ENCODE results near the gene RGS14. TPM values are rescaled to one million over a fixed set of nuclear protein-coding genes. Genes with fewer than 3 reads are reported as not detected.
A peak's percentile ranks its signal among the peaks of the same experiment; 100 is the strongest.

Gene RGS14
- total RNA-seq, 2 donors from 2014 or later, result 9.1 to 10.1 TPM

DNA sequence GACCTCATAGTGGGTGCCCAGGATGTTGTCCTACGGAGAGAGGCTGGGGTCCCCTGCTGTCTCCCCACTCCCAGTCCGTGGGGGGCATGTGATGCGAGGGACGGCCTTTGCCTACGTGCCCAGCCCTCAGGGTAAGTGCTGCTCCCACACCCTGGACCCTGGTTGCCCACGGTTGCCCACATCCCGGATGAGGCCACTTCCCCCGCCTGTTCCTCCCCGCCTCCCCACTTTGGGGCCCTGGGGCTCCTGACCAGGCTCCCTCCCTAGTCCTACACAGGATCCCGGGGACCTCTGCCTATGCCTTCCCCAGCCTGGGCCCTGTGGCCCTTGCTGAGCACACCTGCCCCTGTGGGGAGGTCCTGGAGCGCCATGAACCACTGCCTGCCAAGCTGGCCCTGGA is 28.0 kb downstream of the RGS14 start:
- Histone ChIP-seq H3K4me1 (peaks cover 9% of the 10 kb centered on the region), H3K4me3 (no peak overlapping the region), H3K9me3 (no peaks in the 10 kb centered on the region), H3K36me3 (no peaks in the 10 kb centered on the region), H3K9ac (ENCODE audit: low read depth in 2 of 2, low read length in 2 of 2) (no peak overlapping the region), H3K27me3 (no peaks in the 10 kb centered on the region), H3K27ac (no peak overlapping the region)
- intact Hi-C loops (cut with DNase I), result loop anchor here (5.0 kb wide), 1 partner anchor 117 kb away; no protein-coding TSS in a partner anchor
- TF ChIP-seq, protein P1, sequence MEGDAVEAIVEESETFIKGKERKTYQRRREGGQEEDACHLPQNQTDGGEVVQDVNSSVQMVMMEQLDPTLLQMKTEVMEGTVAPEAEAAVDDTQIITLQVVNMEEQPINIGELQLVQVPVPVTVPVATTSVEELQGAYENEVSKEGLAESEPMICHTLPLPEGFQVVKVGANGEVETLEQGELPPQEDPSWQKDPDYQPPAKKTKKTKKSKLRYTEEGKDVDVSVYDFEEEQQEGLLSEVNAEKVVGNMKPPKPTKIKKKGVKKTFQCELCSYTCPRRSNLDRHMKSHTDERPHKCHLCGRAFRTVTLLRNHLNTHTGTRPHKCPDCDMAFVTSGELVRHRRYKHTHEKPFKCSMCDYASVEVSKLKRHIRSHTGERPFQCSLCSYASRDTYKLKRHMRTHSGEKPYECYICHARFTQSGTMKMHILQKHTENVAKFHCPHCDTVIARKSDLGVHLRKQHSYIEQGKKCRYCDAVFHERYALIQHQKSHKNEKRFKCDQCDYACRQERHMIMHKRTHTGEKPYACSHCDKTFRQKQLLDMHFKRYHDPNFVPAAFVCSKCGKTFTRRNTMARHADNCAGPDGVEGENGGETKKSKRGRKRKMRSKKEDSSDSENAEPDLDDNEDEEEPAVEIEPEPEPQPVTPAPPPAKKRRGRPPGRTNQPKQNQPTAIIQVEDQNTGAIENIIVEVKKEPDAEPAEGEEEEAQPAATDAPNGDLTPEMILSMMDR (IDR thresholded peaks at IDR 0.05), result no peak
- DNase-seq, result no peak

DNA sequence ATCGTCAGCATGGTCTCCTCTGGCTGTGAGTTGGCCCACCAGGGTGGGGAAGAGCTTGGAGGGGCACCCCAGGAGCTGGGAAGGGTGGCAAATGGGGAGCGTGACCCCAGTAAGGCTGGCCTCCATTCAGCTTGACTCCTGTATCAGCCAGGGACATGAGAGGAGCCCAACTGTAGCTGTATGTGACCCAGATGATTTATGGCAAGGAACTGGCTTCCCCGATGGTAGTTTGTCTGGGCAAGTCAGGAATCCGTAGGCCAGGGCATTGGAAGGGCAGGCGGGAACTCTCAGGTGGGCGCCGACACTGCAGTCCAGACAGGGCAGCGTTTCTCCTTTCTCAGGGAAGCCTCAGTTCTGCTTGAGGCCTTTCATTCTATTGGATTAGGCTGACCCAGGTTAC is 28.8 kb downstream of the RGS14 start:
- H3K27ac ChIP-seq, result no peak overlapping the region
- no peak for DNase-seq

DNA sequence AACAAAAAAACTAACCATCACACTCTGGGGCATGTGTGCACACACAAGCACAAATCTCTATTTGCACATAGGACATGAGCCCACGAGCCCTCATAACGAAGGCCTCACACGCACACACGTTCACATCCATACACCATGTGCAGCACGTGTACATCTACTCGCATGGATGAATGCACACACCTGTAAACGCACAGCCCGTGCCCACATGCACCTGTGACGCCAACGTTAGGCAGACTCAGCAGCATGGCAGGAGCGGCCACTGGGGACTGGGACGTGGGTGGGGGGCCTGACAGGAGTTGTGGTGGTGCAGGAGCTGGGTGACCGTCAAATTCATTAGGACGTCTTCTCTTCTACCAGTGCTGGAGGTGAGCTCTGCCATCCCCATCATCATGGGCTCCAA is 29.7 kb downstream of the RGS14 start:
- H3K4me3 ChIP-seq, result no peak overlapping the region
- no peak overlapping the region for H3K27ac ChIP-seq
- H3K9ac ChIP-seq (ENCODE audit: low read depth in 2 of 2, low read length in 2 of 2), result no peak overlapping the region
- peaks cover 9% of the 10 kb centered on the region for H3K4me1 ChIP-seq
- no peaks in the 10 kb centered on the region for H3K27me3 ChIP-seq
- TF ChIP-seq, protein P1 (IDR thresholded peaks at IDR 0.05), result no peak
- intact Hi-C loops (cut with DNase I), result loop anchor here (5.0 kb wide), 1 partner anchor 115 kb away; no protein-coding TSS in a partner anchor
- H3K36me3 ChIP-seq, result no peaks in the 10 kb centered on the region
- DNase-seq, result no peak
- no peaks in the 10 kb centered on the region for H3K9me3 ChIP-seq

More for the DNA sequence above, 28.8 kb downstream of the RGS14 start:
- no peaks in the 10 kb centered on the region for H3K36me3 ChIP-seq
- intact Hi-C loops (cut with DNase I), result loop anchor here (5.0 kb wide), 1 partner anchor 116 kb away; no protein-coding TSS in a partner anchor
- no peaks in the 10 kb centered on the region for H3K27me3 ChIP-seq
- H3K9me3 ChIP-seq, result no peaks in the 10 kb centered on the region
- no peak overlapping the region for H3K9ac ChIP-seq (ENCODE audit: low read depth in 2 of 2, low read length in 2 of 2)
- H3K4me3 ChIP-seq, result no peak overlapping the region
- peaks cover 9% of the 10 kb centered on the region for H3K4me1 ChIP-seq
- TF ChIP-seq, protein P1 (IDR thresholded peaks at IDR 0.05), result no peak

DNA sequence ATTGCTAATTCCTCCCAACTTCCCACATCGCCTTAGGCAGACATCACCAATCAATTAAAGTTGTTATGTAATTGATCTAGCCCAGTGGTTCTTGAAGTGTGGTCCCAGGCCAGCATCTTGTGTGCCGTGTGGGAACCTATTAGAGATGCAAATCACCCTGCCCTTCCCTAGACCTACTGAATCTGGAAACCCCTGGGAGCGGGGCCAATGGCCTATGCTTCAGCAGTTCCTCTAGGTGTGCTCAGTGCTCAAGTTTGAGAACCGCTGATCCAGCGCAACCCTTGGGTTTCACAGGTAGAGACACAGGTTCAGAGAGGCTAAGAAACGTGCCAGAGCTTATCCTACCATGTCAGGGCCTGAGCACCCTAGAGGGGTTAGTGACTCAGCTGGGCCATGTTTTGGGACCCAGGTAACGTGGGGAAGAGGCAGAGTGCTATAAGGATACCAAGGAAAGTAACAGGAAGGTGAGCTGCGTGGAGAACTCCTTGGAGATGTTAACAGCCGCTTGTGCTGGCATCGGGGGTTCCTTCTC is 30.9 kb downstream of the RGS14 start:
- H3K9me3 ChIP-seq, result no peaks in the 10 kb centered on the region
- H3K36me3 ChIP-seq, result no peaks in the 10 kb centered on the region
- no peaks in the 10 kb centered on the region for H3K27me3 ChIP-seq
- intact Hi-C loops (cut with DNase I), result loop anchor here (5.0 kb wide), 1 partner anchor 114 kb away; no protein-coding TSS in a partner anchor
- no peak overlapping the region for H3K4me3 ChIP-seq
- DNase-seq, result no peak
- H3K4me1 ChIP-seq, result peaks cover 9% of the 10 kb centered on the region
- TF ChIP-seq, protein P1 (IDR thresholded peaks at IDR 0.05), result no peak
- no peak overlapping the region for H3K9ac ChIP-seq (ENCODE audit: low read depth in 2 of 2, low read length in 2 of 2)
- peak overlapping the region; percentile 4 for H3K27ac ChIP-seq

DNA sequence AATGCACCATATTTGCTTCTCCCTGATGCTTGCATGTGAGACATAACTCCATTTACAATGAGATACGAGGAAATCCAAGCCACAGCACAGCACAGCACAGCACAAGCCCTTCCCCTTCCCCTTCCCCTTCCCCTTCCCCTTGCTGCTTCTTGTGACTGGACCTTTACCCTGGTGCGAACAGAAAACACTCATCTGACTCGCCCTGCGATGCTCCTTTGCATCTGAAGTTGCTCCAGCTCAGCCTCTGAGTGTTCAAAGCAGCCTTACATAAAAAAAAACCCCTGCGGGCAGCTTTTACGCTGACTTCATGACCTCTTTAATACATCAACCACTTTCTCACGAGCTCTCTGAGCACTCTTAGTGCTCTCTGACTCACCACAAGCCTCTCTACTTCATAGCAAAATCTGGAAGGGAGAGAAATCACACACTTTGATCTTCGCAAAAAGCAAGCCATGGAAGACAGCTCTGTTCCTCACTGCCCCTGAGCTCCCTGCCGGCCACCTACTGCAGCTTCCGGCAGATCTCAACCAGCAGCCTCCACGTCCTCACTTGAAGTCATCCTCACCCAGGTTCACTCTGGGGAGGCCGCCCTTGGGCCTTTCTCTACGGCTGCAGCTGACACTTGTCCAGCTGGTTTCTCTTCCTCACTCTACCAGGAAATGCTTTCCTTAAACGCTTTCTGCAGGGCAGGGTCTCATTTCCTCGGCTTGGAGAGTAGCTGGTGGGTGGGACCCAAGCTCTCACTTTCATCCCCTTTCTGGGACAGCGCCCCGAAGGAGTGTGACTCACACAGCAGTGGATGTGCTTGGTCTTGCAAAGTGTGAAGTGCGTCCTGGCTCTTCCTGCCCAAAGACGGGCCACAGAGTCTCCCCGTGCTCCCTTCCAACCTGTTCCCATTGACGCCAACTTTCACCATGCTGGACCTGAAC is 31.8 kb downstream of the RGS14 start:
- intact Hi-C loops (cut with DNase I), result loop anchor here (2.0 to 5.0 kb wide), 2 partner anchors 65 to 113 kb away; no protein-coding TSS in a partner anchor

More for the DNA sequence above, 31.8 kb downstream of the RGS14 start:
- Histone ChIP-seq H3K36me3 (no peaks in the 10 kb centered on the region), H3K4me1 (peaks cover 9% of the 10 kb centered on the region), H3K9ac (ENCODE audit: low read depth in 2 of 2, low read length in 2 of 2) (peak overlapping the region in 1 of 2 donors; percentile 31), H3K27me3 (no peaks in the 10 kb centered on the region), H3K27ac (peak overlapping the region; percentile 11), H3K9me3 (no peaks in the 10 kb centered on the region), H3K4me3 (no peak overlapping the region)
- TF ChIP-seq, protein P1 (IDR thresholded peaks at IDR 0.05), result no peak
- peak; percentile 35 for DNase-seq
